NCI-H2081 treated with DMSO at 0.1 percent for 48 hours (cell line): ENCODE measurements around the gene PKD2L1.
"Not testable (repeated sequence)": the region's sequence is repeated elsewhere in the genome, so short reads cannot be mapped to it uniquely, and the experiment has no call there.

Experiments used
- DNase-seq: peaks from one replicate; lab custom pipeline; 2025; lab: John Stamatoyannopoulos, UW

The PKD2L1 gene

DNA sequence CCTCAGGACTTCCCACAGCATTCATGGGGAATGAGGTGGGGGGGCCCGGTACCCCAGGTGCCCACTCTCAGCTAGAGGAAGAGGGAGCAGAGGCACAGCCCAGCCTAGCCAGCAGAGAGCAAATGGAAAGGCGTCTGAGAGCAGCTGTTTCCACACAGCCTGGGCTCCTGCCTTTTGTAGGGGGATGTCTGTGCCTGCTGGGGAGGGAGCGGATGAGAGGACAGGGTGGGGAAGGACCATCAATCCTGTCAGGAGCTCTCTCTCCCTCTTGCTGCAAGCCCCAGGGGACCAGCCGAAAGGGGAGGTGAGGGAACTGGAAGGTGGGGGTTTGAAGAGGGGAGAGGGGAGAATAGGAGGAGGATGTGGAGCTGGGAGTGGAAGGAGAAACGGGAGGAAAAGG is at the start of gene PKD2L1:
TSS of gene PKD2L1 (minus strand) at position 150 of the 400 bp plus-strand sequence. CDS start at position 25, 125 bp downstream.
- DNase-seq = no peak

DNA sequence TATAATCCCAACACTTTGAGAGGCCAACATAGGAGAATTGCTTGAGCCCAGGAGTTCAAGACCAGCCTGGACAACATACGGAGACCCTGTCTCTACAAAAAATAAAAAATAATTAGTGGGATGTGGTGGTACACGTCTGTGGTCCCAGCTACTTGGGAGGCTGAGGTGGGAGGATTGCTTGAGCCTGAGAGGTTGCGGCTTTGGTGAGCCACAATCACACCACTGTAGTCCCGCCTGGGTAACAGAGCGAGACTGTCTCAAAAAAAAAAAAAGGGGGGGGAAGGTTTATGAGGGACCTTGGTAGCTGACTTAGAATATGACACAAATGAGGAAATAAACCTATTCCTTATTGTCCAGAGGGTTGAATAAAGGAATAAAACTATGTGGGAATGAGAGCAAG is 47.8 kb upstream of the PKD2L1 start:
- no peak for DNase-seq

DNA sequence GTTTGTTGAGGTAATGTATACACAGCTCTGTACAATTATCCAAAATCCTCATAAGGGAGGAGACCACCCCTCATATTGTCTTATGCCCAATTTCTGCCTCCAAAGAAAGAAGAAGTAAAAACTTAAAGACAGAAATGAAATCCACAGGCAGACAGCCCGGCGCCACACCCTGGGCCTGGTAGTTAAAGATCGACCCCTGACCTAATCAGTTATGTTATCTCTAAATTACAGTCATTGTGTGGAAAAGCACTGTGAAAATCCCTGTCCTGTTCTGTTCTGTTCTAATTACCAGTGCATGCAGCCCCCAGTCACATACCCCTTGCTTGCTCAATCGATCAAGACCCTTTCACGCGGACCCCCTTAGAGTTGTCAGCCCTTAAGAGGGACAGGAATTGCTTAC is 46.6 kb upstream of the PKD2L1 start:
- not testable (repeated sequence) for DNase-seq

DNA sequence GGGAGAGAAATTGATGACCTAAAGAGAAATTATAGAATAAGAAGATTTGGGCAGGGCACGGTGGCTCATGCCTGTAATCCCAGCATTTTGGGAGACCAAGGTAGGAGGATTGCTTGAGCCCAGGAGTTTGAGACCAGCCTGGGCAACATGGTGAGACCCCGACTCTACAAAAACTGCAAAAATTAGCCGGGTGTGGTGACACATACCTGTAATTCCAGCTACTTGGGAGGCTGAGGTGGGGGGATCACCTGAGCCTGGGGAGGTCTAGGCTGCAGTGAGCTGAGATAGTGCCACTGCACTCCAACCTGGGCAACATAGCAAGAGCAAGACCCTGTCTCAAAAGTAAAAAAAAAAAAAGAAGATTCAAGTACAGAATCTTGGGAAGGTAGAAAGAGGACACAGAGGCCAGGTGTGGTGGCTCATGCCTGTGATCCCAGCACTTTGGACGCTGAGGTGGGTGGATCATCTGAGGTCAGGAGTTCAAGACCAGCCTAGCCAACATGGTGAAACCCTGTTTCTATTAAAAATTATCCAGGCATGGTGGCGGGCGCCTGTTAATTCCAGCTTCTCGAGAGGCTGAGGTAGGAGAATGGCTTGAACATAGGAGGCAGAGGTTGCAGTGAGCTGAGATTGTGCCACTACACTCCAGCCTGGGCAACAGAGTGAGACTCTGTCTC is 44.8 kb upstream of the PKD2L1 start:
- not testable (repeated sequence) for DNase-seq

- no peak for DNase-seq
Measured at GRCh38 chr10:100374200-100374655, 44.2 kb upstream of the PKD2L1 start.

GRCh38 chr10:100373298-100374199 is 43.5 kb upstream of the PKD2L1 start:
- peak; percentile 54 for DNase-seq

- no peak for DNase-seq
Measured at GRCh38 chr10:100372415-100373297, 42.6 kb upstream of the PKD2L1 start.

DNA sequence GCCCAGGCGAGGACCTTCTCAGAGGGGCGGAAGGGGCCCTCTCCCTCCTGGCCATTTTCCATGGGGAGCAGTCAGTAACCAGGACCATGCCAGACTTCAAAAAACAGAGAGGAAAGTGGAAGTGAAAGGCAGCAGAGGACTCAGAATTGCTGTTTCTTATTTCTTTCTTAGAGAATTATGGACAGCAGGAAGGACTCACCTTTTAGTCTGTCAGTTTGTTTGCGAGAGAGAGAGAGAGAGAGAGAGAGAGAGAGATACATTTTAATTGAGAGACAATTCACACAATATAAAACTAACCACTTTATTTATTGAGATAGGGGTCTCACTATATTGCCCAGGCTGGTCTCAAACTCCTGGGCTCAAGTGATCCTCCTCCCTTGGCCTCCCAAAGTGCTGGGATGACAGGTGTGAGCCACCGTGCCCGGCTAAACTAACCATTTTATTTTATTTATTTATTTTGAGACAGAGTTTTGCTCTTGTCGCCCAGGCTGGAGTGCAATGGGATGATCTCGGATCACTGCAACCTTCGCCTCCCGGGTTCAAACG is 41.5 kb upstream of the PKD2L1 start:
- DNase-seq = no peak

DNA sequence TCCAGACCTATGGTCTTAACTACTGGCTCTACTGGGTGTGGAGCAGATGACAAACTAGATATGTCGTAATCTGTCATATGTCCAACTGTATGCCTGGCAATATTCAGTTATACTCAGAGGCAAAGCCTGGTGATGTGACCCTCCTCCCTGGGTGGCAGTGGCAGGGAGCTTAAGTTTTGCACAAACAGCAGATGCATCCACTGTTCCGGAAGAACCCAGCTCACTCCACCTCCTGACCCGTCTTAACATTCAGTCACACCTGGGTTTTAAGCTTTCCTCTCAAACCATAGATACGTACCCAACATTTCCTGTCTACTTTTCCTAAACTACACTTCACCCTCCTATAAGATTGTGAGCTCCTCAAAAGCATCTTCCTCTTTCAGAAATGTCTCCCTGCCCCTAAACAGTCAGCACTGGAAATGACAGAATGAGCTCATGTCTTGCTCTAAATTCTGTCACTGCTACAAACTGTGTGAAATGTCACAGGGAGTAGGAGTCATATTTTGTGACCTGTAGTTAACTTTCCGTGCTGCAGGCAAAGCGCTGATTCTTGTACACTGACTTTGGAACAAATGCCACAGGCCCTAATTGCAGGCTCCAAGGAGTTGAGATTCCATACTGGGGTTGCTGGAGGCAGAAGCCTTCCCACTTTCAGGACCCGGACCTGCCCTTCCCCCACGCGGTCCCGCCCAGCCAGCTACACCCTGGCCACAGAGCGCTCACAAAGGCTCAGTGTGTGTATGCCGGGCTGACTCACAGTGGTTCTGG is 40.9 kb upstream of the PKD2L1 start:
- DNase-seq = no peak

- no peak for DNase-seq
Measured at GRCh38 chr10:100368721-100369120, 38.7 kb upstream of the PKD2L1 start.

- peak; percentile 27 for DNase-seq
Measured at GRCh38 chr10:100364735-100365391, 34.8 kb upstream of the PKD2L1 start.

GRCh38 chr10:100364175-100364574 is 34.1 kb upstream of the PKD2L1 start:
- no peak for DNase-seq

GRCh38 chr10:100362570-100363496 is 32.8 kb upstream of the PKD2L1 start:
- DNase-seq = no peak

DNA sequence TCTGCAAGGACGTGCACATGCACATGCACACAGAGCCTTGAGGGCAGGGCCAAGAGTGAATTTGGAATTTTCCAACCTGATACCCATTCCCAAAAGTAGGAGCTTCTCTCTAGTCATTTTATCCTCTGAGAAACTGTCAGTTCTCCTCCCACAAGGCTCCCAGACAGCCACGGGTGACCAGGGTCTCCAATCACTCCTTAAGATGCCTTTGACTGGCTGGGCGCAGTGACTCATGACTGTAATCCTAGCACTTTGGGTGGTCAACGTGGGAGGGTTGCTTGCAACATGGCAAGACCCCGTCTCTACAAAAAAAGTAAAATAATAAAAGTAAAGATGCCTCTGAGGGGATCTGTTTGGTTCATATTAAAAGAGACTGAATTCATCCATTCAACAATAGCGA is 30.2 kb upstream of the PKD2L1 start:
- DNase-seq = no peak

DNA sequence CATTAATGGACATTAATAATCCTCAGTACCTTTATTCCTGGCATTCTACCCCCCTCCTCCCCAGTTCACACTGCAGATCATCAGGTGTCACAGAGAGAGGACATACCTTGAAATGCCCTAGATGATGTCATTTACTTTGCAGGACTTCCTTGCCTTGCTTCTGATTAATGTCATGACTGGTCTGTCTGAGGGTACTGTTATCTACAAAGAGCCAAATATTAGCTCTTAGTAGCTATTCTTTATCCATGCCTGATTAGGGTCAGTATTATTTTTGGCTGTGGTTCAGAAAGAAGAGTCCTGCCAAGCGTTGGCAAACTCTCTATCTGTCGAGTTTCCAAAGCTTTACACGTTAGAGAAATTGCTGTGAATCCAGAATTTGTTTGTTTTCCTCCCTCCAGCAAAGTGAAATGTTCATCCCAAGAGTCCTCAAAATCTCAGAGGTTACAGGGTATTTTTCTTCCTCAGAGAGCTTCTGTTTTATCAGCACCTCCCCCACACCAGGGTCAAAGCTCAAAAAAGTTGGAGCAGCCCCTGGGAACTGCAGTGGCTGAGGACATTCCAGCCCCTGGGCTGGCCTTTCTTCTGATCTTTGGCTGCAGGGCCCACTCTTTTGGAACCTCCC is 29.6 kb upstream of the PKD2L1 start:
- DNase-seq = no peak

DNA sequence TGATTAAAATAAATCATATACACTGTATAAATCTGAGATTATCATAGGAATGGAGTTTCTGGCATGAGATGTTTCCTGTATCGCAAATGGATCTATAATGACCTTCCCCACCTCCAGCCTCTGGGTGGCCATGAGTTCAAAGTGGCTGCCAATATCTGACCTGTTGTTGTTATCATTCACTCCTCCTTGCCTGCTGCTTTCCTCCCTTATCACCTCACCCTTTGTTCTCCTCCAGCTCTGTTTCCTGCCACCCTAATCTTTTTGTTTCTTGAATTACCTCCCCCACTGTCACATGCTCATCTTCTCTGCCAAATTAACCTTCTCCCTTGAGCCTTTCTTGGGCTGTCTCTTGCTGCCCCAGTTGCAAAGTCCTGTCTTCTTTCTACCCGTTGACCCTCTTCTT is 29.0 kb upstream of the PKD2L1 start:
- DNase-seq = no peak

DNA sequence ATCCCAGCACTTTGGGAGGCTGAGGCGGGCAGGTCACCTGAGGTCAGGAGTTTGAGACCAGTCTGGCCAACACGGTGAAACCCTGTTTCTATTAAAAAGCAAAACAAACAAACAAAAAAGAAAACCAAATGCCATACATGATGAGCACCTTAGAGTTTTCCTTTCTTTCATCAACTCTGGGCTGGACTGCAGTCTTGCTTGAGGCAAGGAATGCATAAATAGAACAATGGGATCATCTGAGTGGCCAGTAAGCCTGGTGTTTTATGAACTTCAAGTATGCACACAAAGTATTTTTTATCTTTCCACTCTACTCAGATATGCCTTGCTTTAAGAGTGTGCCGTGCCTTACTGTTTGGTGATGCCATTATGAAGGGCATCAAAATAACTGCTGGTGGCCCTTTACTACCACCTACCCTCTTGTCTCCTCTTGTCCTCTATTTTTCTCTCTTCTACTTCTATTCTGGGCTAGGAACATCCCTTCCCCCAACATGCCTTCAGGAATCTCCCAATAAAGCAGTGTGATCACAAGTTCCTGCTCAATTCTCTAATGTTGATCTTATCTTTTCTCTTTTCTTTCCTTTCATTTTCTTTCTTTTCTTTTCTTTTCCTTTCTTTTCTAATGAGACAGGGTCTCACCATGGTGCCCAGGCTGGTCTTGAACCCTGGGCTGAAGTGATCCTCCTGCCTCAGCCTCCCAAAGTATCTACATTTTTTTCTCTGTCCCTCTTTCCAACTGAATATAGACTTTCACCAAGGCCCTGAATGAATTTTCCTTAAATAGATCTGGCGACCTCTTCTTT is 27.2 kb upstream of the PKD2L1 start:
- no peak for DNase-seq
